ENCODE measurements around the gene IPO11. TPM values are rescaled to one million over a fixed set of nuclear protein-coding genes. Genes with fewer than 3 reads are reported as not detected.
"Not testable (repeated sequence)": the region's sequence is repeated elsewhere in the genome, so short reads cannot be mapped to it uniquely, and the experiment has no call there.

Gene IPO11
- total RNA-seq, 1 donor from 2014 or later, result 28.3 TPM

- DNase-seq (ENCODE audit: low spot score), result not testable (repeated sequence)
Measured at GRCh38 chr5:62513085-62513484, 100.5 kb downstream of the IPO11 start.

GRCh38 chr5:62514510-62515119 is 102.1 kb downstream of the IPO11 start:
- DNase-seq (ENCODE audit: low spot score), result no peak

GRCh38 chr5:62520812-62521211 is 108.2 kb downstream of the IPO11 start:
- DNase-seq (ENCODE audit: low spot score), result not testable (repeated sequence)

GRCh38 chr5:62521319-62521718 is 108.8 kb downstream of the IPO11 start:
- DNase-seq (ENCODE audit: low spot score), result no peak

- no peak for DNase-seq (ENCODE audit: low spot score)
Measured at GRCh38 chr5:62522811-62523210, 110.2 kb downstream of the IPO11 start.

GRCh38 chr5:62533597-62533996 is 121.0 kb downstream of the IPO11 start:
- DNase-seq (ENCODE audit: low spot score), result no peak

- no peak for DNase-seq (ENCODE audit: low spot score)
Measured at GRCh38 chr5:62534461-62535236, 122.1 kb downstream of the IPO11 start.

- no peak for DNase-seq (ENCODE audit: low spot score)
Measured at GRCh38 chr5:62536232-62536631, 123.7 kb downstream of the IPO11 start.

- no peak for DNase-seq (ENCODE audit: low spot score)
Measured at GRCh38 chr5:62536783-62537182, 124.2 kb downstream of the IPO11 start.

- no peak for DNase-seq (ENCODE audit: low spot score)
Measured at GRCh38 chr5:62538017-62538942, 125.7 kb downstream of the IPO11 start.

- no peak for DNase-seq (ENCODE audit: low spot score)
Measured at GRCh38 chr5:62542720-62543119, 130.2 kb downstream of the IPO11 start.

- DNase-seq (ENCODE audit: low spot score), result no peak
Measured at GRCh38 chr5:62547945-62548630, 135.5 kb downstream of the IPO11 start.

- DNase-seq (ENCODE audit: low spot score), result no peak
Measured at GRCh38 chr5:62550103-62550502, 137.5 kb downstream of the IPO11 start.

- DNase-seq (ENCODE audit: low spot score), result no peak
Measured at GRCh38 chr5:62555930-62556329, 143.4 kb downstream of the IPO11 start.

- DNase-seq (ENCODE audit: low spot score), result no peak
Measured at GRCh38 chr5:62558941-62559340, 146.4 kb downstream of the IPO11 start.

GRCh38 chr5:62560786-62561185 is 148.2 kb downstream of the IPO11 start:
- no peak for DNase-seq (ENCODE audit: low spot score)

- DNase-seq (ENCODE audit: low spot score), result no peak
Measured at GRCh38 chr5:62561896-62562295, 149.3 kb downstream of the IPO11 start.

- DNase-seq (ENCODE audit: low spot score), result no peak
Measured at GRCh38 chr5:62562867-62563266, 150.3 kb downstream of the IPO11 start.

GRCh38 chr5:62564101-62564500 is 151.5 kb downstream of the IPO11 start:
- DNase-seq (ENCODE audit: low spot score), result no peak

GRCh38 chr5:62565740-62566139 is 153.2 kb downstream of the IPO11 start:
- not testable (repeated sequence) for DNase-seq (ENCODE audit: low spot score)

- no peak for DNase-seq (ENCODE audit: low spot score)
Measured at GRCh38 chr5:62568143-62568542, 155.6 kb downstream of the IPO11 start.
